ENCODE measurements around the gene WASF3. TPM values are rescaled to one million over a fixed set of nuclear protein-coding genes. Genes with fewer than 3 reads are reported as not detected.

The WASF3 gene
- total RNA-seq, 4 donors from 2014 or later, result 5.9 to 37.5 (median 12.5) TPM

- intact Hi-C loops (cut with DNase I; ENCODE audit: low total_unique reads), result no loop called here
- DNase-seq, result no peak
Measured at GRCh38 chr13:26599403-26599802, 41.9 kb downstream of the WASF3 start.

GRCh38 chr13:26599860-26600259, 42.4 kb downstream of the WASF3 start:
- TF ChIP-seq POLR2A (IDR thresholded peaks at IDR 0.05), result no peak
- TF ChIP-seq CTCF (IDR thresholded peaks at IDR 0.05), result no peak

More at GRCh38 chr13:26599403-26599802, 41.9 kb downstream of the WASF3 start:
- H3K9me3 ChIP-seq, result peaks cover 0 to 7% of the 10 kb centered on the region in 2 donors
- no peaks in the 10 kb centered on the region for H3K27me3 ChIP-seq
- no peaks in the 10 kb centered on the region for H3K36me3 ChIP-seq
- no peak overlapping the region for H3K27ac ChIP-seq
- no peak for TF ChIP-seq POLR2A (IDR thresholded peaks at IDR 0.05)
- no peak for TF ChIP-seq CTCF (IDR thresholded peaks at IDR 0.05)
- H3K4me1 ChIP-seq, result no peaks in the 10 kb centered on the region
- H3K4me3 ChIP-seq, result no peak overlapping the region

GRCh38 chr13:26600343-26600742, 42.9 kb downstream of the WASF3 start:
- no peaks in the 10 kb centered on the region for H3K36me3 ChIP-seq
- H3K27me3 ChIP-seq, result no peaks in the 10 kb centered on the region
- peaks cover 0 to 6% of the 10 kb centered on the region in 2 donors for H3K4me1 ChIP-seq
- TF ChIP-seq POLR2A (IDR thresholded peaks at IDR 0.05), result no peak
- no peak for TF ChIP-seq CTCF (IDR thresholded peaks at IDR 0.05)
- DNase-seq, result peak; percentile 15 to 46
- peak overlapping the region in 1 of 2 donors; percentile 52 for H3K27ac ChIP-seq
- intact Hi-C loops (cut with DNase I; ENCODE audit: low total_unique reads), result no loop called here
- no peak overlapping the region for H3K4me3 ChIP-seq
- H3K9me3 ChIP-seq, result peaks cover 0 to 7% of the 10 kb centered on the region in 2 donors

More at GRCh38 chr13:26599860-26600259, 42.4 kb downstream of the WASF3 start:
- Histone ChIP-seq H3K36me3 (no peaks in the 10 kb centered on the region), H3K4me1 (peaks cover 0 to 1% of the 10 kb centered on the region in 2 donors), H3K27ac (peak overlapping the region in 1 of 2 donors; percentile 52), H3K4me3 (no peak overlapping the region), H3K9me3 (peaks cover 0 to 7% of the 10 kb centered on the region in 2 donors), H3K27me3 (no peaks in the 10 kb centered on the region)
- no peak for DNase-seq
- intact Hi-C loops (cut with DNase I; ENCODE audit: low total_unique reads), result no loop called here

GRCh38 chr13:26601669-26602068, 44.2 kb downstream of the WASF3 start:
- intact Hi-C loops (cut with DNase I; ENCODE audit: low total_unique reads), result no loop called here

GRCh38 chr13:26602783-26603182, 45.3 kb downstream of the WASF3 start:
- Histone ChIP-seq H3K4me3 (no peak overlapping the region), H3K27me3 (no peaks in the 10 kb centered on the region), H3K36me3 (no peaks in the 10 kb centered on the region), H3K9me3 (no peaks in the 10 kb centered on the region), H3K27ac (no peak overlapping the region), H3K4me1 (peaks cover 0 to 8% of the 10 kb centered on the region in 2 donors)
- intact Hi-C loops (cut with DNase I; ENCODE audit: low total_unique reads), result no loop called here
- TF ChIP-seq POLR2A (IDR thresholded peaks at IDR 0.05) (no peak), CTCF (IDR thresholded peaks at IDR 0.05) (no peak)
- no peak for DNase-seq

More at GRCh38 chr13:26601669-26602068, 44.2 kb downstream of the WASF3 start:
- Histone ChIP-seq H3K4me1 (peaks cover 0 to 8% of the 10 kb centered on the region in 2 donors), H3K27ac (no peak overlapping the region), H3K9me3 (peaks cover 0 to 2% of the 10 kb centered on the region in 2 donors), H3K27me3 (no peaks in the 10 kb centered on the region), H3K4me3 (no peak overlapping the region), H3K36me3 (no peaks in the 10 kb centered on the region)
- TF ChIP-seq POLR2A (IDR thresholded peaks at IDR 0.05), result no peak
- no peak for TF ChIP-seq CTCF (IDR thresholded peaks at IDR 0.05)
- no peak for DNase-seq
